Activated T-cell treated with anti-CD3 and anti-CD28 coated beads, Interleukin-2, amount 50 U/mL, for 4 hours (primary cell): Measurements from ENCODE around the gene GPC2. TPM values are rescaled to one million over a fixed set of nuclear protein-coding genes. Genes with fewer than 3 reads are reported as not detected.
"Not testable (repeated sequence)": the region's sequence is repeated elsewhere in the genome, so short reads cannot be mapped to it uniquely, and the experiment has no call there.

ENCODE experiments used
- ATAC-seq, 2 donors: fragments of 200-7000 bp; cut with Tn5 transposase; one replicate each; pipeline ENCODE4 v1.10.0; 2021
- DNase-seq: peaks from one replicate; pipeline ENCODE4 v3.0.0-alpha.2; 2020
- H3K27me3 Mint-ChIP-seq: one replicate; pipeline ENCODE4 v1.8.0; 2021; ENCODE audit warnings: low read depth, mixed read lengths
- H3K36me3 Mint-ChIP-seq: one replicate; pipeline ENCODE4 v1.8.0; 2022; ENCODE audit warnings: mixed read lengths; ENCODE audit not compliant: insufficient read depth
- H3K4me1 Mint-ChIP-seq: one replicate; pipeline ENCODE4 v1.8.0; 2021; ENCODE audit warnings: low read depth, mixed read lengths
- H3K4me3 Mint-ChIP-seq: one replicate; pipeline ENCODE4 v1.8.0; 2021; ENCODE audit warnings: mild to moderate bottlenecking, moderate library complexity, mixed read lengths
- H3K9me3 Mint-ChIP-seq: one replicate; pipeline ENCODE4 v1.8.0; 2021; ENCODE audit warnings: mixed read lengths
- total RNA-seq, 3 donors: library from RNA; stranded (reverse); gene quantifications; one replicate each; pipeline ENCODE4 v1.2.1, GENCODE V29; 2021

The GPC2 gene
- total RNA-seq, 3 donors from 2014 or later = 3.5 to 4.2 (median 4.1) TPM

DNA sequence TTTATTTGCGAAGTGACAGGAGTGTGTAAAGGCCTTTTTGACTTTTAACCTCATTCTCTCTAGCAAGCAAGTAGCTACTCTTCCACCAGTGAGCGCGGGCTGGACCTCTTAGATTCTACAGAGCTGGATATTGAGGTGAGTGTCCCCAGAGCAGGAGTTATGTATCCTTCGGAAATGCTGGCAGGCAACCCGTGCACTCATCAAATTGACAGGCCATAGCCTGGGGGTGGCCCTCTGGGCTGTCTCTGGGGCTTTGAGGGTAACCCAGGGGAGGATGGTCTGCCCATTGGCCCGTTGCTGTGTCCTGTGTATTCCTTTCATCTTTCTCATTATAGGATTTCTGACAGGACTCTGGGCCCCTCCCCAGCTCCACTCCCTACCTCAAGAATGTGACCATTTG is 36.5 kb upstream of the GPC2 start:
- Mint-ChIP-seq H3K27me3 (no peaks in the 10 kb centered on the region), H3K36me3 (peaks cover 3% of the 10 kb centered on the region), H3K4me1 (peaks cover 61% of the 10 kb centered on the region), H3K9me3 (no peaks in the 10 kb centered on the region), H3K4me3 (no peak overlapping the region)
- DNase-seq (no peak), ATAC-seq (no peak)

DNA sequence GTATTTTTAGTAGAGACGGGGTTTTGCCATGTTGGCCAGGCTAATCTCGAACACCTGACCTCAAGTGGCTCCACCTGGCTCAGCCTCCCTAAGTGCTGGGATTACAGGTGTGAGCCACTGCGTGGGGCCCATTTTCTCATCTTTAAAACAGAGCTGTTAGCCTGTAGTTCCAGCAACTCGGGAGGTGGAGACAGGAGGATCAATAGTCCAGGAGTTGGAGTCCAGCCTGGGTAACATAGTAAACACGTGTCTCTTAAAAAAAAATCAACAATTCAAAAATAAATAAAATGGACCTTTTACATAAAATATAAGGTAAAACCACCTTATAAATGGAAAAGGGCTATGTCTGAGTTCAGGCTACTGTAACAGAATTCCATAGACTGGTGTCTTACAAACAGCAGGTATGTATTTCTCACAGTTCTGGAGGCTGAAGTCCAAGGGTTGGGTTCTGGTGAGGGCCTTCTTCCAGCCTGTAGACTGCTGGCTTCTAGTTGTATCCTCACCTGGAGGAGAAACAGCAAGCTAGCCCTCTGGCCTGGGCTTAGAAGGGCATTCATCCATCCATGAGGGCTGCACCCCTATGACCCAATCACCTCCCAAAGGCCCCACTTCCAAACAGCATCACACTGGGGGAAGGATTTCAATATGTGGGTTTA is 35.6 kb upstream of the GPC2 start:
- Mint-ChIP-seq H3K4me1 (peaks cover 64% of the 10 kb centered on the region), H3K27me3 (no peaks in the 10 kb centered on the region), H3K36me3 (peaks cover 3% of the 10 kb centered on the region), H3K9me3 (no peaks in the 10 kb centered on the region), H3K4me3 (no peak overlapping the region)
- DNase-seq (no peak), ATAC-seq (no peak)

DNA sequence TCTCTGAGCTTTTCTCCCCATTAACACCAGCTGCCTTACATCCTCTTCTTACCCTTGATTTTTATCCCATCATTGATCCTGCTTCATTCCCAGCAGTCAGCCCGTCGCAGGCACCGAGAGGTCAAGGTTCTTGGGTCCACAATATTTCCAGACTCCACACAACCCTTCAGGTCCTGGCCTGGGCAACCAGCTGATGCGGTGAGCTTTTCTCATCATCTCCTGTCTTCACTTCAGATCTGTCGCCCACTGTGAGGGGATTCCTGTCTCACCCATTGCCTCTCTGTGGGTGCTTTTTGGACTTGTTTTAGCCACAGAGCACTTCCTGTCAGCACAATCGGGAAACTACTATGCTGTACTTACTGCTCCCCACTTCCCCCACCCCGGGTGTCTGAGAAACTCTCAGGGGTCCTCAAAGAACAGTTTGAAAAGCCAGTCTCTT is 34.2 kb upstream of the GPC2 start:
- no peaks in the 10 kb centered on the region for H3K27me3 Mint-ChIP-seq
- peak overlapping the region; percentile 66 for H3K4me3 Mint-ChIP-seq
- H3K9me3 Mint-ChIP-seq = no peaks in the 10 kb centered on the region
- peak; percentile 61 to 69 for ATAC-seq
- peaks cover 55% of the 10 kb centered on the region for H3K4me1 Mint-ChIP-seq
- peaks cover 3% of the 10 kb centered on the region for H3K36me3 Mint-ChIP-seq
- no peak for DNase-seq

DNA sequence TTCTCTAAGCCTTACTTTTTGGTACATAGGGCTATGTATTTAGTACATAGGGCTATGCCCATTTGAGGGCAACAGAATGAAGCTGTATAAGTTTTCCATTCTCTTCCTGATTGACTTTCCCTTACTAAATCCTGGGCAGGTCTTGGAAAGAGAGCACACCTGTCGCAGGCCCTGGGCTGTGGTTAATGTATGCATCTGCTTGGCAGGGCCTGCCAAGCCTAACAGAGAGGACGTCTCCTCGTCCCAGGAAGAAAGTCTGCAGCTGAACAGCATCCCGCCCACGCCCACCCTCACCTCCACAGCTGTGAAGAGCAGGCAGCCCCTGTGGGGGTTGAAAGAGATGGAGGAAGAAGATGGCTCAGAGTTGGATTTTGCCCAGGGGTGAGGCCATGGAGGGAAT is 33.6 kb upstream of the GPC2 start:
- Mint-ChIP-seq H3K4me1 (peaks cover 55% of the 10 kb centered on the region), H3K27me3 (no peaks in the 10 kb centered on the region), H3K36me3 (peaks cover 3% of the 10 kb centered on the region), H3K4me3 (no peak overlapping the region), H3K9me3 (no peaks in the 10 kb centered on the region)
- DNase-seq (no peak), ATAC-seq (no peak)

DNA sequence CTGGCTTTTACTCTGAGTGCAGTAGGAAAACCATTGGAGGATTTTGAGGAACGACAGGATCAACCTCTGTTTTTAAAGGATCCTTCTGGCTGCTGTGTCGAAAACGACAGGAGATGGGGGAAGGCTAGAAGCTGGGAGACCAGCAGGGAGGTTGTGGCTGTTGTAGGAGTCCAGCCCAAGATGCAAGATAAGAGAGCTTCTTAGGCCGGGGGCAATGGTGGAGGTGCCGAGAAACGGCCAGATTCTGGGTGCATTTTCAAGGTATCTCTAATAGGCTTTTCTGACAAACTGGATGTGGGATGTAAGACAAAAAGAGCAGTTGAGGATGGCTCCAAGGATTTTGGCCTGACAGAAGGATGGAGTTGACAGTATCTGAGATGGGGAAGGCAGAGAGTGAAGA is 32.3 kb upstream of the GPC2 start:
- Mint-ChIP-seq H3K4me1 (peaks cover 46% of the 10 kb centered on the region), H3K27me3 (no peaks in the 10 kb centered on the region), H3K9me3 (no peaks in the 10 kb centered on the region), H3K36me3 (peaks cover 3% of the 10 kb centered on the region), H3K4me3 (no peak overlapping the region)
- ATAC-seq (no peak), DNase-seq (no peak)

DNA sequence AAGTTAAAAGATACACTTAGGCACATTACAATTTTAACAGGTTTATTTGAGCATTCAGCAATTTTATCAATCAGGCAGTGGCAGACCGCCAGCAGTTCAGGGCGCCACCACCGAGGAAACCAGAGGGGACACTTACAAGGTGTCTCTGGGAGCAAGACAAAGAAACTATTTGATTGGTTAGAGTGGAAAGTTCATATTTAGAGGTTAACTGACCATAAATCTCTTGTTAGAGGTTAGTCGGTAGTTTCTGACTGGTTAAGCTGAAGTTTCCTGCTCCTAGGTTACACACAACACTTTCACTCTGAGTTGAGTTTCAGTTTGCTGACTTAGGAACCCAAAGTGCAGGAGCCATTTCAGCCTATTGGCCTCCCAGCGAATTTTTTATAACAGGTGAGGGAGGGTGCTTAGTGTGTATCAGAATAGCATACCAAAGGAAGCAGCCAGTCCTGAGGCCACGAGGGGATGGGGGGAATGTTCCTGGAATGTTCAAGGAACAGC is 31.8 kb upstream of the GPC2 start:
- H3K4me1 Mint-ChIP-seq = peaks cover 41% of the 10 kb centered on the region
- peak; percentile 88 to 91 for ATAC-seq
- peaks cover 6% of the 10 kb centered on the region for H3K36me3 Mint-ChIP-seq
- H3K9me3 Mint-ChIP-seq = no peaks in the 10 kb centered on the region
- H3K27me3 Mint-ChIP-seq = no peaks in the 10 kb centered on the region
- H3K4me3 Mint-ChIP-seq = peak overlapping the region; percentile 42
- DNase-seq = no peak

DNA sequence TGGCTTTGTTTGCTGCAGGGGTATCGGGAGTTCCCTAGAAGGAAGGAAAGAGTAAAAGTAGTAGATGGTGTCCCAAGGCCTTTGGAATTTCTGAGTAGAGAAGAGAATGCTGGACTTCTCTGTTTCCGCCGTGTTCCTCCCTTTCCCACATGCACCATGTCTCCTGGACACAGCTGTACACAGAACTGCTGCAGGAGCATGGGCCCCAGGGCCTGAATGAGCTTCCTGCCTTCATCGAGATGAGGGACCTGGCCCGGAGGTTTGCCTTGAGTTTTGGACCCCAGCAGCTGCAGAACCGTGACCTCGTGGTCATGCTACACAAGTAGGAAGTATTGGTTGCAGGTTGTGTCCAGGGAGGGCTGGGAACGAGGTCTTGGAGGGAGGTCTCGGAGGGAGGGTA is 27.3 kb upstream of the GPC2 start:
- no peak overlapping the region for H3K4me3 Mint-ChIP-seq
- peaks cover 8% of the 10 kb centered on the region for H3K36me3 Mint-ChIP-seq
- no peaks in the 10 kb centered on the region for H3K9me3 Mint-ChIP-seq
- peaks cover 19% of the 10 kb centered on the region for H3K4me1 Mint-ChIP-seq
- DNase-seq (no peak), ATAC-seq (no peak)
- H3K27me3 Mint-ChIP-seq = no peaks in the 10 kb centered on the region

DNA sequence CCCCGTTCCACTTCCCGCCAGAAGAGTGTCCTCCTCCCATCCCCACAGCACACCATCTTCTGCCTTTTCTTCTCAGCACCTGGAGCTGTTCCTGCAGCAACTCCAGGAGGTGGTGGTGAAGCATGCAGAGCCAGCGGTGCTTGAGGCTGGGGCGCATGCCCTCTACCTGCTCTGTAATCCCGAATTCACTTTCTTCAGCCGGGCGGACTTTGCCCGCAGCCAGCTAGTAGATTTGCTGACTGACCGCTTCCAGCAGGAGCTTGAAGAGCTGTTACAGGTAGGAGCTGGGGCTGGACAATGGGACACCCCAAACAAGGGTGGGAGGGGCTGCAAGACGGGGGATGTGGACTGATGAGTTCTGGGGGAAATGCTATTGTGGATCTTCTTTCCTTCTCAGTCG is 23.5 kb upstream of the GPC2 start:
- ATAC-seq (no peak), DNase-seq (no peak)
- H3K27me3 Mint-ChIP-seq = no peaks in the 10 kb centered on the region

DNA sequence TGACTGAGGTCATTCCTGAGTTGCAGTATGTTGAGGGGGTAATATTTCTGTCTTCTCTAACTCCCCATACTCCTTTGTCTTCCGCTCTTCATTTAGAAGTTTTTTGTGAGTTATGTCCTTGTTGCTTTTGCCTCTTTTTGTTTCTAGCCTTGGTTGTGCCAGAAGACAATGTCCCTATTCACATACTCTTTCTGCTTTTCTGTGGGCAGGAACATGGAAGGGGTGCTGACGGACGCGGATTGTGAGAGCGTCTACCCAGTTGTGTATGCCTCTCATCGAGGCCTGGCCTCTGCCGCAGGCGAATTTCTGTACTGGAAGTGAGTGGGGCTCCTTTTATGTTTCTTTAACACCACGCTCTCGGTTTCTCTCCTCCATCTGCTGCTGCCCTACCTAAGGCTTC is 21.1 kb upstream of the GPC2 start:
- no peaks in the 10 kb centered on the region for H3K9me3 Mint-ChIP-seq
- H3K4me1 Mint-ChIP-seq = peaks cover 15% of the 10 kb centered on the region
- H3K27me3 Mint-ChIP-seq = no peaks in the 10 kb centered on the region
- DNase-seq (no peak), ATAC-seq (no peak)
- H3K36me3 Mint-ChIP-seq = peaks cover 3% of the 10 kb centered on the region
- H3K4me3 Mint-ChIP-seq = no peak overlapping the region

More for the DNA sequence above, 23.5 kb upstream of the GPC2 start:
- H3K9me3 Mint-ChIP-seq = no peaks in the 10 kb centered on the region
- peaks cover 5% of the 10 kb centered on the region for H3K4me1 Mint-ChIP-seq
- H3K4me3 Mint-ChIP-seq = no peak overlapping the region
- peaks cover 8% of the 10 kb centered on the region for H3K36me3 Mint-ChIP-seq

DNA sequence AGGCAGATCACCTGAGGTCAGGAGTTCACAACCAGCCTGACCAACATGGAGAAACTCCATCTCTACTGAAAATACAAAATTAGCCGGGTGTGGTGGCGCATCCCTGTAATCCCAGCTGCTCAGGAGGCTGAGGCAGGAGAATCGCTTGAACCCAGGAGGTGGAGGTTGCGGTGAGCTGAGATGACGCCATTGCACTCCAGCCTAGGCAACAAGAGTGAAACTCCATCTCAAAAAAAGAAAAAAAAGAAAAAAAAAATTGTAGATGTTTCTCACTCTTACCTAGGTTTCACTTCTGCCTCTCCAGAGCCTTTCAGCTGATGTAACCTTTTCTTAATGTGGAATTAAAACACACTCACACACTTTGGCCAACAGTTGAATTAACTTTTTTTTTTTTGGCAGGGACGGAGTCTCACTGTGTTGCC is 18.7 kb upstream of the GPC2 start:
- not testable (repeated sequence) for H3K36me3 Mint-ChIP-seq, H3K27me3 Mint-ChIP-seq, ATAC-seq, H3K4me3 Mint-ChIP-seq, DNase-seq, H3K9me3 Mint-ChIP-seq
- H3K4me1 Mint-ChIP-seq = peaks cover 30% of the 10 kb centered on the region

DNA sequence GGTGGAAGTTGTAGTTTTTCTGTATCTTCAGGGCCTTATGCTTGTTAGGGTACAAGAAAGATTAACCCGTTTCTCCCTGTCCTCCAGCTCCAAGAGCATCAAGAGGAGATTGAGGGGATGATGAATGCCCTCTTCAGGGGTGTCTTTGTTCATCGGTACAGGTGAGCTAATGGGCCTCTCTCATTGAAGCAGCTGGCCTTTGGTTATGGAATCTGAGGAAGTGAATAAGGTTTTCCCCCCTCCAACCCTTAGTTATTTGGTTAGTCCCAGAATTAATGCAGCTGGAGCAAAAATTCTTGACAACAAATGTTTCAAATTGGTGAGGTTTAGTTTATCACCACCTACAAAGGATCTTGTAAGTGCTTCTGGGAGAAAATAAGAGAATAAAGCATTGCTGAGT is 18.0 kb upstream of the GPC2 start:
- Mint-ChIP-seq H3K9me3 (no peaks in the 10 kb centered on the region), H3K36me3 (no peaks in the 10 kb centered on the region), H3K27me3 (no peaks in the 10 kb centered on the region), H3K4me3 (no peak overlapping the region), H3K4me1 (peaks cover 35% of the 10 kb centered on the region)
- ATAC-seq (no peak), DNase-seq (no peak)

DNA sequence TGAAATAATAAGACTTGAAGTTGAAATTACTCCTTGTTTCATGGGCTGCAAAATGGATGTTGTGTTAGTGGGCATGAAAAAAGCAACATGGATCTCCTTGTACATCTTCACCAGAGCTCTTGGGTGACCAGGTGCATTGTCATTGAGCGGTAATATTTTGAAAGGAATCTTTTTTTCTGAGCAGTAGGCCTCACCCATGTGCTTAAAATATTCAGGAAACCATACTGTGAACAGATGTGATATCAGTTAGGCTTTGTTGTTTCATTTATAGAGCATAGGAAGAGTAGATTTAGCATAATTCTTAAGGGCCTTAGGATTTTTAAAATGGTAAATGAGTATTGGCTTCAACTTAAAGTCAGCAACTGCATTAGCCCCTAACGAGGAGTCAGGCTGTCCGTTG is 15.8 kb upstream of the GPC2 start:
- ATAC-seq (no peak), DNase-seq (no peak)
- Mint-ChIP-seq H3K9me3 (no peaks in the 10 kb centered on the region), H3K27me3 (no peaks in the 10 kb centered on the region), H3K4me3 (no peak overlapping the region), H3K36me3 (no peaks in the 10 kb centered on the region), H3K4me1 (peaks cover 38% of the 10 kb centered on the region)

DNA sequence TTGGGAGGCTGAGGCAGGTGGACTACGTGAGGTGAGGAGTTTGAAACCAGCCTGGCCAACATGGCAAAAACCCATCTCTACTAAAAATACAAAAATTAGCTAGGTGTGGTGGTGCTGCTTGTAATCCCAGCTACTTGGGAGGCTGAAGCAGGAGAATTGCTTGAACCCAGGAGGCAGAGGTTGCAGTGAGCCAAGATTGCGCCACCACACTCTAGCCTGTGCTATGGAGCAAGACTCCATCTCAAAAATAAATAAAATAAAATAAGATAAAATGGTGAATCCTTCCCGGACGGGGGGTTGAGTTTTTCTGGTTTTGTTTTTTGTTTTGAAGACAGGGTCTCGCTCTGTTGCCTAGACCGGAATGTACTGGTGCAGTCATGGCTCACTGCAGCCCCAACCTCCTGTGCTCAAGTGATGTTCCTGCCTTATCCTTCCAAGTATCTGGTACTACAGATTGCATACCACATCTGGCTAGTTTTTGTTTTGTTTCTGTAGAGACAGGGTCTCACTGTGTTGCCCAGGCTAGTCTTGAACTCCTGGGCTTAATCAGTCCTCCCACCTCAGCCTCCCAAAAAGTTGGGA is 15.2 kb upstream of the GPC2 start:
- not testable (repeated sequence) for H3K27me3 Mint-ChIP-seq, H3K36me3 Mint-ChIP-seq, DNase-seq, H3K9me3 Mint-ChIP-seq, ATAC-seq, H3K4me3 Mint-ChIP-seq
- peaks cover 38% of the 10 kb centered on the region for H3K4me1 Mint-ChIP-seq

DNA sequence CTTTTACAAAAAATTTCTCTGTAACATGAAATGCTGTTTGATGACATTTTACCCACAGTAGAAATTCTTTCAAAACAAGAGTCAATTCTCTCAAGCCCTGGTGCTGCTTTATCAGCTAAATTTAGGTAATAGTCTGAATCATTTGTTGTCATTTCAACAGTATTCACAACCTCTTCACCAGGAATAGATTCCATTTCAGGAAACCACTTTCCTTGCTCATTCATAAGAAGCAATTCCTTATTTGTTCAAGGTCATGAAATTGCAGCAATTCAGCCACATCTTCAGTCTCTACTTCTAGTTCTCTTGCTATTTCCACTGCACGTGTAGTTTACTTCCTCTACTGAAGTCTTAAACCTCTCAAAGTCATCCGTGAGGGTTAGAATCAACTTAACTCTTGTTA is 14.6 kb upstream of the GPC2 start:
- Mint-ChIP-seq H3K27me3 (no peaks in the 10 kb centered on the region), H3K4me1 (peaks cover 38% of the 10 kb centered on the region), H3K36me3 (no peaks in the 10 kb centered on the region), H3K9me3 (no peaks in the 10 kb centered on the region), H3K4me3 (no peak overlapping the region)
- DNase-seq = no peak
- ATAC-seq = no peak

DNA sequence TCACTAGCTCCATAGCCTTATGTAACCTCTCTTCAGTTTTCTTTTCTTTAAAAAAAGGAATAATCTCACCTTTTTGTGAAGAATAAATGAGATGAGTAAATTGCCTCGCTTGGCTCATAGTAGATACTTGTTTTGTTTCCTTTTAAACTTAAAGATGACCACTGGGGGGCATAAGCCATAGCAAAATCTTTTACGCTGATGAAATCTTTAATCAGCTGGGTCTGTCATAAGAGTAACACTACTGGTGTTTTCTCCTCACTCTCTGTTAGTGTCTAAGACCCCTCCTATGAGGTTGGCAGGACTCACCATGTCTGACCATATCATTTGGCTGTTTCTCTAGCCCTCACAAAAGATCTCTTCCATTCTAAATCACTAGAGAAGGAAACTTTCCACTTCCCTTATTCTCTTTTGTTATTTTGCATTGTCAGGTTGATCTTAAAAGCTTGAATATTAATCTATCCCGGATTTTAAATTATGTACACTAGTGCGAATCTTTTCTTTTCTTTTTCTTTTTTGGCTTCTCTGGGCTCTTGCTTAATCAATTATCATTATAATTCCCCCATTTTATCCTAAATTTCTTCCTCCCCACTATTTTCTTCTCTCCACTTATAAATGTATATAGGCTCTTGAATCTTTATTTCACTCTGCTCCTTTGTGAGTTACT is 13.0 kb upstream of the GPC2 start:
- Mint-ChIP-seq H3K9me3 (no peaks in the 10 kb centered on the region), H3K36me3 (no peaks in the 10 kb centered on the region), H3K4me3 (no peak overlapping the region), H3K27me3 (no peaks in the 10 kb centered on the region), H3K4me1 (peaks cover 32% of the 10 kb centered on the region)
- ATAC-seq (peak; percentile 63 to 73), DNase-seq (no peak)
